ENCODE results near the gene FAM131B.

FAM131B gene

DNA sequence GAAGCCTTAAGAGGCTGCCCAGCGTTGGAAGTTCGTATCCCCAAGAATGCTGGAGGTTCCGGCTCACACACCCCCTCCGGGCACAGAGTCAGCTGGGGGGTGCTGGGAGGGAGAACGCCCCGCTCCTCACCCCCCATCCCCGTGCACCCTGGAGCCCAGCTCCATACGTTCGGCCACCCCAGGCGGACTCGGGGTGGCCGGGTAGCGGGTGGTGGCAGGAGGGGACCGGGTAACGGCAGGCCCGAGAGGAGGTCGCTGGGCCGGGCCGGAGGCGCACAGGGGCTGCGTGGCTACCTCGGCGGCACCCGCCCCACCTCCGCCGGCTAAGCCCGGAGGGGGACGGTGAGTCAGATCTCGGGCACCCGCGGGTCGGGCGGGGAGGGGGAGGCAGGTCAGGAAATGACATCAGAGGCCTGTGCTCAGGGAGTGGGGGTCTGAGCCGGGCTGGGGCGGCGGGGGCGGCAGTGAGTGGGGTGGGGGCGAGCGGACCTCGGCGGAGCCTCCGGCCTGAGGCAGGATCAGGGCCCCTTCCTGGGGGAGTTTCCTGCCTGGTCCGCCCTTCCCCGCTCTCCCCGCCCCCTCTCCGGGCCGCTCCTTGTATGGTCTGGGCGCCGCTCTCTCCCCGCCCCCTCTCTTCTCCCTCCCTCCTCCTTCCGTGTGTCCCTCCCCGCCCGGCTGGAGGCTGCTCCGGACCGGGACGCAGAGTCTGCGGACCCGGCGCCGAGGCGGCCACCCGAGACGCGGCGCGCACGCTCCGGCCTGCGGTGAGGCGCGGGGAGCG lies 18.3 kb upstream of the FAM131B start, which contains the start of gene ZYX:
ZYX (plus strand) TSS at position 700 of the 781 bp plus-strand sequence. CDS start 227 bp downstream, outside the sequence.
- TF ChIP-seq OSR1 (CRISPR knock-in tag; IDR thresholded peaks at IDR 0.05) (no peak), CSDC2 (CRISPR knock-in tag; IDR thresholded peaks at IDR 0.05) (peak; percentile 80), PPARA (CRISPR knock-in tag; IDR thresholded peaks at IDR 0.05; ENCODE audit: borderline replicate concordance) (no peak), RARB (CRISPR knock-in tag; IDR thresholded peaks at IDR 0.05) (no peak), CSRNP3 (CRISPR knock-in tag; IDR thresholded peaks at IDR 0.05) (no peak), CREB5 (CRISPR knock-in tag; IDR thresholded peaks at IDR 0.05; ENCODE audit: low read depth) (no peak), ZFP3 (CRISPR knock-in tag; IDR thresholded peaks at IDR 0.05) (0 out of 2 replicates have a peak, but pooled peaks have one; percentile 57), SNAI2 (CRISPR knock-in tag; IDR thresholded peaks at IDR 0.05) (no peak), PATZ1 (CRISPR knock-in tag; IDR thresholded peaks at IDR 0.05; ENCODE audit: borderline replicate concordance) (peak; percentile 99), ZC3H10 (CRISPR knock-in tag; IDR thresholded peaks at IDR 0.05) (no peak), ZFP30 (CRISPR knock-in tag; IDR thresholded peaks at IDR 0.05) (no peak), ARNTL (CRISPR knock-in tag; IDR thresholded peaks at IDR 0.05; ENCODE audit: borderline replicate concordance, low read depth) (no peak), ESRRG (CRISPR knock-in tag; IDR thresholded peaks at IDR 0.05) (no peak), TCF4 (CRISPR knock-in tag; IDR thresholded peaks at IDR 0.05; ENCODE audit: borderline replicate concordance) (no peak), ZNF70 (CRISPR knock-in tag; IDR thresholded peaks at IDR 0.05) (no peak), TOX (CRISPR knock-in tag; IDR thresholded peaks at IDR 0.05; ENCODE audit: borderline replicate concordance) (no peak), BACH2 (CRISPR knock-in tag; IDR thresholded peaks at IDR 0.05; ENCODE audit: borderline replicate concordance) (no peak), ISL1 (CRISPR knock-in tag; IDR thresholded peaks at IDR 0.05) (no peak), ZNF8 (CRISPR knock-in tag; IDR thresholded peaks at IDR 0.05) (no peak), TSHZ2 (CRISPR knock-in tag; IDR thresholded peaks at IDR 0.05) (no peak), GLIS3 (CRISPR knock-in tag; IDR thresholded peaks at IDR 0.05) (no peak), ZNF565 (CRISPR knock-in tag; conservative IDR thresholded peaks at IDR 0.05; ENCODE audit: low read depth) (0 out of 2 replicates have a peak, but pooled peaks have one; percentile 5)
- TF ChIP-seq, protein P1, sequence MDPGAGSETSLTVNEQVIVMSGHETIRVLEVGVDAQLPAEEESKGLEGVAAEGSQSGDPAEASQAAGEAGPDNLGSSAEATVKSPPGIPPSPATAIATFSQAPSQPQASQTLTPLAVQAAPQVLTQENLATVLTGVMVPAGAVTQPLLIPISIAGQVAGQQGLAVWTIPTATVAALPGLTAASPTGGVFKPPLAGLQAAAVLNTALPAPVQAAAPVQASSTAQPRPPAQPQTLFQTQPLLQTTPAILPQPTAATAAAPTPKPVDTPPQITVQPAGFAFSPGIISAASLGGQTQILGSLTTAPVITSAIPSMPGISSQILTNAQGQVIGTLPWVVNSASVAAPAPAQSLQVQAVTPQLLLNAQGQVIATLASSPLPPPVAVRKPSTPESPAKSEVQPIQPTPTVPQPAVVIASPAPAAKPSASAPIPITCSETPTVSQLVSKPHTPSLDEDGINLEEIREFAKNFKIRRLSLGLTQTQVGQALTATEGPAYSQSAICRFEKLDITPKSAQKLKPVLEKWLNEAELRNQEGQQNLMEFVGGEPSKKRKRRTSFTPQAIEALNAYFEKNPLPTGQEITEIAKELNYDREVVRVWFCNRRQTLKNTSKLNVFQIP (CRISPR knock-in tag; IDR thresholded peaks at IDR 0.05; ENCODE audit: borderline replicate concordance, low read depth), result peak; percentile 62; the same call in 1 of the 2 replicates
- peak; percentile 72 for ATAC-seq

- no peak for TF ChIP-seq ESRRG (CRISPR knock-in tag; IDR thresholded peaks at IDR 0.05)
- TF ChIP-seq ZC3H10 (CRISPR knock-in tag; IDR thresholded peaks at IDR 0.05), result peak; percentile 51
- no peak for TF ChIP-seq ZNF70 (CRISPR knock-in tag; IDR thresholded peaks at IDR 0.05)
- no peak for TF ChIP-seq CREB5 (CRISPR knock-in tag; IDR thresholded peaks at IDR 0.05; ENCODE audit: low read depth)
- TF ChIP-seq ZFP3 (CRISPR knock-in tag; IDR thresholded peaks at IDR 0.05), result no peak
- TF ChIP-seq ISL1 (CRISPR knock-in tag; IDR thresholded peaks at IDR 0.05), result 0 out of 2 replicates have a peak, but pooled peaks have one; percentile 2
- peak; percentile 66 for ATAC-seq
Observed at GRCh38 chr7:143380260-143380645, 17.7 kb upstream of the FAM131B start.

All from SK-N-SH treated with all-trans-retinoic acid at 6 μM for 48 hours (cell line).